Ishikawa (cell line): Measurements from ENCODE around the gene FZR1.

Experiments used
- CEBPB ChIP-seq: IDR thresholded peaks from 2 replicates; pipeline ENCODE4 v1.6.1; 2012
- EP300 ChIP-seq: IDR thresholded peaks from 2 replicates; pipeline ENCODE4 v1.6.1; 2012; ENCODE audit warnings: borderline replicate concordance
- MAX ChIP-seq: IDR thresholded peaks from 2 replicates; pipeline ENCODE4 v1.6.1; 2012
- TEAD4 ChIP-seq: IDR thresholded peaks from 2 replicates; pipeline ENCODE4 v1.6.1; 2012
- USF1 ChIP-seq: IDR thresholded peaks from 2 replicates; pipeline ENCODE4 v1.6.1; 2012

GRCh38 chr19:3479834-3480215, 26.3 kb upstream of the FZR1 start:
- TF ChIP-seq USF1 (no peak), TEAD4 (no peak), CEBPB (no peak), EP300 (no peak), MAX (no peak)
